Duodenal mucosa (tissue), 2 donors: ENCODE results near the gene PCDHGA1.

Experiments
- H3K27ac ChIP-seq: one replicate; pipeline ENCODE4 v1.7.0; 2013; ENCODE audit warnings: low read depth, low read length
- H3K27me3 ChIP-seq, 2 donors: one replicate each; pipeline ENCODE4 v1.7.0; 2013; ENCODE audit warnings: low read length in 2 of 2, control low read depth in 1 of 2; ENCODE audit not compliant: insufficient read depth in 2 of 2, control insufficient read depth in 1 of 2
- H3K36me3 ChIP-seq, 2 donors: one replicate each; pipeline ENCODE4 v1.7.0; 2013; ENCODE audit warnings: low read length in 2 of 2, control low read depth in 1 of 2; ENCODE audit not compliant: insufficient read depth in 2 of 2, control insufficient read depth in 1 of 2
- H3K4me1 ChIP-seq, 2 donors: one replicate each; pipeline ENCODE4 v1.7.0; 2013; ENCODE audit warnings: low read length in 2 of 2, control low read depth in 1 of 2; ENCODE audit not compliant: insufficient read depth in 2 of 2, control insufficient read depth in 1 of 2
- H3K4me3 ChIP-seq, 2 donors: one replicate each; pipeline ENCODE4 v1.7.0; 2013; ENCODE audit warnings: low read length in 2 of 2, low read depth in 1 of 2
- H3K9ac ChIP-seq, 2 donors: one replicate each; pipeline ENCODE4 v1.7.0; 2013; ENCODE audit warnings: low read length in 2 of 2, low read depth in 1 of 2
- H3K9me3 ChIP-seq, 2 donors: one replicate each; pipeline ENCODE4 v1.7.0; 2013; ENCODE audit warnings: low read length in 2 of 2, control low read depth in 1 of 2; ENCODE audit not compliant: control insufficient read depth in 1 of 2

PCDHGA1 gene

DNA sequence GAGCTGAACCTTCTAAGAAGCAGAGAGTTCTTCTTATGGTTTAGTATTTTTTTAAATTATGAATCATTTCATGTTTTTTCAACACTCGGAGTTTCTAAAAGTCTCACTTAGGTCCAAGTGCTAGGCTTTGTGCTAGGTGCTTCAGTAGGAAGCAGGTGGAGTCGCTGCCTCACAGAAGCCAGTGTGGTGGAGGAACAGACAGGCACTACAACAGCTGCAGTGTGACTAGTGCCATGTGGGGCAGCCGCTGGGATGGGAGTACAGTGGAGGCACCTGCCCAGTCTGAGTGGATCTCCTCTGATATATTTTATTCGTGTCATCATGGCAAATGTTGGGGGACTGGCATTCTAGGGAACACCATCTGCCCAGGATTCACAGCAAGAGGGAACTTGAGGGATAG, 173.9 kb downstream of the PCDHGA1 start:
- H3K9ac ChIP-seq = no peak overlapping the region
- H3K27me3 ChIP-seq = no peaks in the 10 kb centered on the region
- peaks cover 3 to 4% of the 10 kb centered on the region in 2 donors for H3K4me1 ChIP-seq
- H3K9me3 ChIP-seq = no peaks in the 10 kb centered on the region
- no peaks in the 10 kb centered on the region for H3K36me3 ChIP-seq
- no peak overlapping the region for H3K27ac ChIP-seq
- no peak overlapping the region for H3K4me3 ChIP-seq

DNA sequence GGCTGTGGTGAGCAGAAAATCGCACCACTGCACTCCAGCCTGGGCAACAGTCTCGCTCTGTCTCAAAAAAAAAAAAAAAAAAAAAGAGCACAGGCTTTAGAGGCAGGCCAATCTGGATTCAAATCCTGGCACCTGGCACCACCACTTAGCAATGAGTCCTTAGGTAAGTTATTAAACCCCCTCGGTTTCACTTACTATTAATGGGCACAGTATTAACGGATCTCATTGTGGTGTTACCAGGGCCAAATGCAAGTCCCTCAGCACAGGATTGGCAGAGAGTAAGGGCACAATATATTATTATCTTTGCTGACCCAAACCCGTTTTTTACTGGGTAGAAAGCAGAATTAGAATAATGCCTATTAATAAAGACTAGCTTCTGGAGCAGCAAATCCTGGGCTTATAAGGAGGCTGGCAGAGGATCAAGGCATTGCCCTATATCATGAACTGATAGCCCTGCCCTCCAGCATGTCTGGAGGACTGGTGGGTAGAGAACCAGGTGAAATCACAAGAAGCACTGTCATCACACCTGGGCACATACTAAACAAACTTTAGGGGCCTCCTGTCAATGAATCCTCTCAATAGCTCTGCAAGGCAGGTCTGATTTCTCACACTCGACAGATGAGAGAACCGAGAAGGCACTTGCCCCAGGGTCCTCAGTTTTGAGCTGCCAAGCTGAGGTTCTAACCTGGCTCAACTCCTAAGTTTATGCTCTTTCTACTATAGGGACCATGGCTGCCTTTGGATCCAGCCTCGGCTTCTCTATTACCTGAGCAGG, 176.3 kb downstream of the PCDHGA1 start:
- no peak overlapping the region for H3K4me3 ChIP-seq
- H3K36me3 ChIP-seq = no peaks in the 10 kb centered on the region
- H3K9ac ChIP-seq = no peak overlapping the region
- no peaks in the 10 kb centered on the region for H3K9me3 ChIP-seq
- no peaks in the 10 kb centered on the region for H3K27me3 ChIP-seq
- H3K27ac ChIP-seq = no peak overlapping the region
- H3K4me1 ChIP-seq = peaks cover 4 to 5% of the 10 kb centered on the region in 2 donors

- H3K4me1 ChIP-seq = peaks cover 4 to 6% of the 10 kb centered on the region in 2 donors
- H3K9ac ChIP-seq = no peak overlapping the region
- no peak overlapping the region for H3K4me3 ChIP-seq
Observed at GRCh38 chr5:141507387-141508091, 177.2 kb downstream of the PCDHGA1 start.

DNA sequence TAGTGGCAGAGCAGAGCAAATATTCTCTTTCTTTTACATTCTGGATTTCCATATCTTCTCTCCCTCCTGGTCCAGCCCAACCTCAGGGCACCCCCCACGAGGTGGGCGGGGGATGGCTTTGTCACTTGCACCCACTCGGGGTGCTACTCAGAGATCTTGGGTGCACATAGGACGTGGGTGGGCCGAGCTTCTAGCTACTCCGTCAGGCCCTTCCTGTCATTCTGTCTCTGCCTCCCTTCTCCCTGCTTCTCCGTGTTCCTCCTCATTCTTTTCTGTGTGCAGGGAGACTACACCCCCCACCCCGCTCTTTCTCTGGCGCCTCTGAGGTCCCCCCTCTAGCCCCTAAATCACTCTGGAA, 178.1 kb downstream of the PCDHGA1 start:
- H3K36me3 ChIP-seq = no peaks in the 10 kb centered on the region
- no peak overlapping the region for H3K9ac ChIP-seq
- no peak overlapping the region for H3K27ac ChIP-seq
- no peaks in the 10 kb centered on the region for H3K27me3 ChIP-seq
- peaks cover 4 to 11% of the 10 kb centered on the region in 2 donors for H3K4me1 ChIP-seq
- no peak overlapping the region for H3K4me3 ChIP-seq
- H3K9me3 ChIP-seq = no peaks in the 10 kb centered on the region

More at GRCh38 chr5:141507387-141508091, 177.2 kb downstream of the PCDHGA1 start:
- H3K27me3 ChIP-seq = no peaks in the 10 kb centered on the region
- H3K27ac ChIP-seq = no peak overlapping the region
- no peaks in the 10 kb centered on the region for H3K9me3 ChIP-seq
- no peaks in the 10 kb centered on the region for H3K36me3 ChIP-seq

GRCh38 chr5:141508798-141509611, 178.7 kb downstream of the PCDHGA1 start:
- Histone ChIP-seq H3K36me3 (no peaks in the 10 kb centered on the region), H3K4me3 (peak overlapping the region in 1 of 2 donors; percentile 23), H3K27ac (peak overlapping the region; percentile 61), H3K27me3 (no peaks in the 10 kb centered on the region), H3K9ac (peak overlapping the region in 1 of 2 donors; percentile 5), H3K9me3 (no peaks in the 10 kb centered on the region), H3K4me1 (peaks cover 4 to 11% of the 10 kb centered on the region in 2 donors)

DNA sequence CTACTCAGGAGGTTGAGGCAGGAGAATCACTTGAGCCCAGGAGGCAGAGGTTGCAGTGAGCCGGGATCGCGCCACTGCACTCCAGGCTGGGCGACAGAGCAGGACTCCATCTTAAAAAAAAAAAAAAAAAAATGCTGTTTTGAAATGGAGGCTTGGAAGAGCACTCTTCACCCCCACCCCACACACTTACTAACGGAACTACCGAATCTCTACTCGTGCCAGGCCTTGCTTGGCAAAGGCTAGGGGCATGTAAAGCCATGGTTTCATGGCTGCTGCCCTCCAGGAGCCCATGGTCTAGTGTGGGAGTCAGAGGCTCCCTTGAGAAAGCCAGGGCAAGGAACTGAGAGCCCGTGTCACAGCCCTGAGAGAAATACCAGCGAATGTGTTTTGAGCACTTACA, 179.8 kb downstream of the PCDHGA1 start:
- H3K4me3 ChIP-seq = no peak overlapping the region
- H3K4me1 ChIP-seq = peaks cover 9 to 11% of the 10 kb centered on the region in 2 donors
- no peaks in the 10 kb centered on the region for H3K27me3 ChIP-seq
- H3K9me3 ChIP-seq = no peaks in the 10 kb centered on the region
- peaks cover 0 to 6% of the 10 kb centered on the region in 2 donors for H3K36me3 ChIP-seq
- no peak overlapping the region for H3K27ac ChIP-seq
- H3K9ac ChIP-seq = no peak overlapping the region

DNA sequence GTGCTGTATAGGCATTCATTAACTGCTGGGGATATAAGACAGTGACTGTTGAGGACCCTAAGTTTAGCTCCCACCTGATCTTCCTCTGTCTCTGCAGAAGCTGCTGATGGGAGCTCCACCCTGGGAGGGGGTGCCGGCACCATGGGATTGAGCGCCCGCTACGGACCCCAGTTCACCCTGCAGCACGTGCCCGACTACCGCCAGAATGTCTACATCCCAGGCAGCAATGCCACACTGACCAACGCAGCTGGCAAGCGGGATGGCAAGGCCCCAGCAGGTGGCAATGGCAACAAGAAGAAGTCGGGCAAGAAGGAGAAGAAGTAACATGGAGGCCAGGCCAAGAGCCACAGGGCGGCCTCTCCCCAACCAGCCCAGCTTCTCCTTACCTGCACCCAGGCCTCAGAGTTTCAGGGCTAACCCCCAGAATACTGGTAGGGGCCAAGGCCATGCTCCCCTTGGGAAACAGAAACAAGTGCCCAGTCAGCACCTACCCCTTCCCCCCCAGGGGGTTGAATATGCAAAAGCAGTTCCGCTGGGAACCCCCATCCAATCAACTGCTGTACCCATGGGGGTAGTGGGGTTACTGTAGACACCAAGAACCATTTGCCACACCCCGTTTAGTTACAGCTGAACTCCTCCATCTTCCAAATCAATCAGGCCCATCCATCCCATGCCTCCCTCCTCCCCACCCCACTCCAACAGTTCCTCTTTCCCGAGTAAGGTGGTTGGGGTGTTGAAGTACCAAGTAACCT, 180.7 kb downstream of the PCDHGA1 start:
- H3K36me3 ChIP-seq = peaks cover 0 to 13% of the 10 kb centered on the region in 2 donors
- H3K4me3 ChIP-seq = no peak overlapping the region
- H3K4me1 ChIP-seq = peaks cover 9 to 11% of the 10 kb centered on the region in 2 donors
- no peak overlapping the region for H3K27ac ChIP-seq
- H3K9ac ChIP-seq = no peak overlapping the region
- H3K9me3 ChIP-seq = no peaks in the 10 kb centered on the region
- no peaks in the 10 kb centered on the region for H3K27me3 ChIP-seq

DNA sequence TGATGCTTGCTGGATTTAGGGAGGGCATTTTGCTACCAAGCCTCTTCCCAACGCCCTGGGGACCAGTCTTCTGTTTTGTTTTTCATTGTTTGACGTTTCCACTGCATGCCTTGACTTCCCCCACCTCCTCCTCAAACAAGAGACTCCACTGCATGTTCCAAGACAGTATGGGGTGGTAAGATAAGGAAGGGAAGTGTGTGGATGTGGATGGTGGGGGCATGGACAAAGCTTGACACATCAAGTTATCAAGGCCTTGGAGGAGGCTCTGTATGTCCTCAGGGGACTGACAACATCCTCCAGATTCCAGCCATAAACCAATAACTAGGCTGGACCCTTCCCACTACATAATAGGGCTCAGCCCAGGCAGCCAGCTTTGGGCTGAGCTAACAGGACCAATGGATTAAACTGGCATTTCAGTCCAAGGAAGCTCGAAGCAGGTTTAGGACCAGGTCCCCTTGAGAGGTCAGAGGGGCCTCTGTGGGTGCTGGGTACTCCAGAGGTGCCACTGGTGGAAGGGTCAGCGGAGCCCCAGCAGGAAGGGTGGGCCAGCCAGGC, 181.5 kb downstream of the PCDHGA1 start:
- Histone ChIP-seq H3K36me3 (peaks cover 0 to 21% of the 10 kb centered on the region in 2 donors), H3K4me1 (peaks cover 9 to 11% of the 10 kb centered on the region in 2 donors), H3K9me3 (no peaks in the 10 kb centered on the region), H3K9ac (no peak overlapping the region), H3K4me3 (no peak overlapping the region), H3K27ac (no peak overlapping the region), H3K27me3 (no peaks in the 10 kb centered on the region)

- H3K4me1 ChIP-seq = peaks cover 6 to 11% of the 10 kb centered on the region in 2 donors
- no peaks in the 10 kb centered on the region for H3K27me3 ChIP-seq
- H3K9ac ChIP-seq = peak overlapping the region in 1 of 2 donors; percentile 25
- peak overlapping the region; percentile 66 to 70 for H3K4me3 ChIP-seq
- peak overlapping the region; percentile 49 for H3K27ac ChIP-seq
- peaks cover under 1 to 26% of the 10 kb centered on the region in 2 donors for H3K36me3 ChIP-seq
- no peaks in the 10 kb centered on the region for H3K9me3 ChIP-seq
Observed at GRCh38 chr5:141512390-141512910, 182.1 kb downstream of the PCDHGA1 start.
